Suprapubic skin (tissue), 4 donors: ENCODE data around the gene ATG5. TPM values are rescaled to one million over a fixed set of nuclear protein-coding genes. Genes with fewer than 3 reads are reported as not detected.
"Not testable (repeated sequence)": the region's sequence is repeated elsewhere in the genome, so short reads cannot be mapped to it uniquely, and the experiment has no call there.

Source experiments
- DNase-seq, 2 donors: peaks; one replicate each; pipeline ENCODE4 v3.0.0-alpha.2; 2019; ENCODE audit warnings: low spot score in 2 of 2
- H3K27ac ChIP-seq: fragments of 200-600 bp; sonication (generic); one replicate; pipeline ENCODE4 v1.5.1; 2019
- H3K27me3 ChIP-seq: fragments of 200-600 bp; sonication (generic); one replicate; pipeline ENCODE4 v1.5.1; 2019
- H3K36me3 ChIP-seq: fragments of 200-600 bp; sonication (generic); one replicate; pipeline ENCODE4 v1.5.1; 2019
- H3K4me1 ChIP-seq: fragments of 200-600 bp; sonication (generic); one replicate; pipeline ENCODE4 v1.5.1; 2019
- H3K4me3 ChIP-seq: fragments of 200-600 bp; sonication (generic); one replicate; pipeline ENCODE4 v1.5.1; 2019; ENCODE audit warnings: mild to moderate bottlenecking
- H3K9me3 ChIP-seq: fragments of 200-600 bp; sonication (generic); one replicate; pipeline ENCODE4 v1.5.1; 2019
- EP300 ChIP-seq: sonication (generic); formaldehyde crosslinking; IDR thresholded peaks from one replicate; pipeline ENCODE4 v1.6.1; 2017; ENCODE audit warnings: antibody characterized with exemption
- POLR2A ChIP-seq, 2 donors: fragments of 450-650 bp; IDR thresholded peaks; one replicate each; pipeline ENCODE4 v1.6.1; 2017; ENCODE audit warnings: antibody characterized with exemption in 2 of 2, mild to moderate bottlenecking in 2 of 2, moderate library complexity in 2 of 2
- POLR2AphosphoS5 ChIP-seq, 3 donors: sonication (generic); formaldehyde crosslinking; IDR thresholded peaks; one replicate each; pipeline ENCODE4 v1.6.1; 2017; ENCODE audit warnings: antibody characterized with exemption in 3 of 3
- WGBS: methylation state at CpG from one replicate; pipeline ENCODE4 v1.1.5; 2018; 5-methylcytosine and 5-hydroxymethylcytosine counted together
- total RNA-seq, 4 donors: library from RNA; depleted of rRNA; stranded (reverse); fragments of >200 nt; gene quantifications; one replicate each; pipeline ENCODE4 v1.1.0, GENCODE V29; 2016
- TF ChIP-seq, protein P1 (sequence below), 2 donors: fragments of 200-600 bp in 1 of 2; fragments of 450-650 bp in 1 of 2; sonication (generic) in 1 of 2; IDR thresholded peaks; one replicate each; pipeline ENCODE4 v1.5.1; 2016 to 2019; ENCODE audit warnings: antibody characterized with exemption in 2 of 2, mild to moderate bottlenecking in 1 of 2, moderate library complexity in 1 of 2

ATG5 gene
- total RNA-seq, 4 donors from 2014 or later = 18.1 to 25.7 (median 23.1) TPM

DNA sequence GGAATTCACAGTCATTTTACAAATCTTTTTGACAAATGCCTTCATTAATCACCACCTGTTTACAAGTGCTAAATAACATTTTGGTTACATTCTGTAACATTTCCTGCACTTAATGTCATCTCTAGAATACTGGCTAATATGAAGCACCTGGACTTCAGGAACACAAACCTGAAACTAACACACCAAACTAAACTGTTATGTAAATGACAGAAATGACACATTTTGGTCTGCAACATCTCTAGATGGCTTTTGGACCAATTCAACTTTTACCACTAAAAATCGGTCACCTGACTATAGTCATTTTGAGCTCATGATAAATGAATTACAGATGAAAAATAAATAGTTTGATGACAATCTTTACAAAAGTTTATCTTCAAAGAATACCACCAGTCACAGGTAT lies 80.6 kb downstream of the ATG5 start:
- no peak overlapping the region for H3K27ac ChIP-seq
- no peak overlapping the region for H3K4me3 ChIP-seq
- DNase-seq = no peak
- no peaks in the 10 kb centered on the region for H3K9me3 ChIP-seq
- H3K27me3 ChIP-seq = no peaks in the 10 kb centered on the region
- no peaks in the 10 kb centered on the region for H3K4me1 ChIP-seq
- peaks cover 12% of the 10 kb centered on the region for H3K36me3 ChIP-seq
- TF ChIP-seq EP300 (no peak), POLR2A (IDR thresholded peaks at IDR 0.05) (no peak), POLR2AphosphoS5 (IDR thresholded peaks at IDR 0.05) (no peak)
- TF ChIP-seq, protein P1, sequence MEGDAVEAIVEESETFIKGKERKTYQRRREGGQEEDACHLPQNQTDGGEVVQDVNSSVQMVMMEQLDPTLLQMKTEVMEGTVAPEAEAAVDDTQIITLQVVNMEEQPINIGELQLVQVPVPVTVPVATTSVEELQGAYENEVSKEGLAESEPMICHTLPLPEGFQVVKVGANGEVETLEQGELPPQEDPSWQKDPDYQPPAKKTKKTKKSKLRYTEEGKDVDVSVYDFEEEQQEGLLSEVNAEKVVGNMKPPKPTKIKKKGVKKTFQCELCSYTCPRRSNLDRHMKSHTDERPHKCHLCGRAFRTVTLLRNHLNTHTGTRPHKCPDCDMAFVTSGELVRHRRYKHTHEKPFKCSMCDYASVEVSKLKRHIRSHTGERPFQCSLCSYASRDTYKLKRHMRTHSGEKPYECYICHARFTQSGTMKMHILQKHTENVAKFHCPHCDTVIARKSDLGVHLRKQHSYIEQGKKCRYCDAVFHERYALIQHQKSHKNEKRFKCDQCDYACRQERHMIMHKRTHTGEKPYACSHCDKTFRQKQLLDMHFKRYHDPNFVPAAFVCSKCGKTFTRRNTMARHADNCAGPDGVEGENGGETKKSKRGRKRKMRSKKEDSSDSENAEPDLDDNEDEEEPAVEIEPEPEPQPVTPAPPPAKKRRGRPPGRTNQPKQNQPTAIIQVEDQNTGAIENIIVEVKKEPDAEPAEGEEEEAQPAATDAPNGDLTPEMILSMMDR (IDR thresholded peaks at IDR 0.05) = no peak
- WGBS = 90% methylated on average over 1 of the region's 1 CpG

DNA sequence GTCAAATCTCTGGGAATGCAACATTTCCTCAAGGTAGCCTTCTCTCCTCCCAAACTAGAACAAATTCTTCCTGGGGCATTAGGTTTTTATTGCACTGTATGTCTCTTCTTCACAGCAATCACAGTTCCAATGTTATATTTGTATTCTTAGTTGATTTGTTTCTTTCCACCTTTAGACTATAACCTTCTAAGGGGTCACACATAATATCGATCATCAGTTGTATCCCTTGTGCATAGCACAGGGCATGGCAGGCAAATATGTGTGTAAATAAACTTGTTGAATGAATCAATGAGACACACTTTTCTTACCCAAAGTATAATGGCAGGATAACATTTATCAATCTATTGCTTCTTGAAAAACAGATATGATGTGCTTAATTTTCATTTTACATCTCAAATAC lies 81.0 kb downstream of the ATG5 start:
- no peaks in the 10 kb centered on the region for H3K9me3 ChIP-seq
- TF ChIP-seq EP300 = no peak
- no peak for TF ChIP-seq POLR2A (IDR thresholded peaks at IDR 0.05)
- TF ChIP-seq, protein P1 (IDR thresholded peaks at IDR 0.05) = no peak
- TF ChIP-seq POLR2AphosphoS5 (IDR thresholded peaks at IDR 0.05) = no peak
- H3K36me3 ChIP-seq = peaks cover 12% of the 10 kb centered on the region
- no peak overlapping the region for H3K27ac ChIP-seq
- 100% methylated on average over 1 of the region's 1 CpG for WGBS
- no peak overlapping the region for H3K4me3 ChIP-seq
- DNase-seq = no peak
- H3K27me3 ChIP-seq = no peaks in the 10 kb centered on the region
- no peaks in the 10 kb centered on the region for H3K4me1 ChIP-seq

DNA sequence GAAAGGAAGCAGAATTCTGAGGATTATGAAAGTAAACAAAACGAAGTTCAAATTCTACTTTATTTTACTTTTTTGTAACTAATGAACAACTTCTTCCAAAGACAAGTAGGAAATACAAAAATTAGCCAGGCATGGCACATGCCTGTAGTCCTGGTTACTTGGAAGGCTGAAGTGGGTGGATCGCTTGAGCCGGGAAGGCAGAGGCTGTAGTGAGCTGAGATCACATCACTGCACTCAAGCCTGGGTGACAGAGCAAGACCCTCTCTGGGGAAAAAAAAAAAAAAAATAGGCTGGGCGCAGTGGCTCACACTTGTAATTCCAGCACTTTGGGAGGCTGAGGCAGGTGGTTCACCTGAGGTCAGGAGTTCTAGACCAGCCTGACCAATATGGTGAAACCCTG lies 82.3 kb downstream of the ATG5 start:
- Histone ChIP-seq H3K27me3 (no peaks in the 10 kb centered on the region), H3K4me1 (no peaks in the 10 kb centered on the region), H3K36me3 (peaks cover 8% of the 10 kb centered on the region), H3K4me3 (no peak overlapping the region), H3K9me3 (no peaks in the 10 kb centered on the region), H3K27ac (no peak overlapping the region)
- TF ChIP-seq EP300 (no peak), POLR2AphosphoS5 (IDR thresholded peaks at IDR 0.05) (no peak), POLR2A (IDR thresholded peaks at IDR 0.05) (no peak)
- TF ChIP-seq, protein P1 (IDR thresholded peaks at IDR 0.05) = no peak
- no peak for DNase-seq
- 78% methylated on average over 4 of the region's 4 CpGs for WGBS

DNA sequence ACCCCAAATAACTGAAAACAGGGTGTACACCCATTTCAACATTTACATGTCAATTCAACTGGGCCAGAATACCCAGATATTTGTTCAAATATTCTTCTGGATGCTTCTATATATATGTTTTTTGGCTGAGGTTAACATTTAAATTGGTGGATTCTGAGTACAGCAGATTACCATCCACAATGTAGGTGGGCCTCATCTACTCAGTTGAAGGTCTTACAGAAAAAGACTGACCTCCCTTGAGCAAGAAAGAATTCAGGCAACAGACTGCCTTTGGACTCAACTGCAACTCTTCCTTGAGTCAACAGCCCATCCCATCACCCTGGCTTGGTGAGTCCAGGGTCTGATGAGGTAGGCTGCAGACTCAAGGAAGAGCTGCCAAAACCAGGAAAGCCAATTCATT lies 84.1 kb downstream of the ATG5 start:
- H3K27me3 ChIP-seq = no peaks in the 10 kb centered on the region
- H3K9me3 ChIP-seq = no peaks in the 10 kb centered on the region
- DNase-seq = no peak
- no peak overlapping the region for H3K27ac ChIP-seq
- no peaks in the 10 kb centered on the region for H3K36me3 ChIP-seq
- TF ChIP-seq EP300 = no peak
- no peak for TF ChIP-seq POLR2A (IDR thresholded peaks at IDR 0.05)
- TF ChIP-seq, protein P1 (IDR thresholded peaks at IDR 0.05) = no peak
- TF ChIP-seq POLR2AphosphoS5 (IDR thresholded peaks at IDR 0.05) = no peak
- no peak overlapping the region for H3K4me3 ChIP-seq
- H3K4me1 ChIP-seq = no peaks in the 10 kb centered on the region

DNA sequence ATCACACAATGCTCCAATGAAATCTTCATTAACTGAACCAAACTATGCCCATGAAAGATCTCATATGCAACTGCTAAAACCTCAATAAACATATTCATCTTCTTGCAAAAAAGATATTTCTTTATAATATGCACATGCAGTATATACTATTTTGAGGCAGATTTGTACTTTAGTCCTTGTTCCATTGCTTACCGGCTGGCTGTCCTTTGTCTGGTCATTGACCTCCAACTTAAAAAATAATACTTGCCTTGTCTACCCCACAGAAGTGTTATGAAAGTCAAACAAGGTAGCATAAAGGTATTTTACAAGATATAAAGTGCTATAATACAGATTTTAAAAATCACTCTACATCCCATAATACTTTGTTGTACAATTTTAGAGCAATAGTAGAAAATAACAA lies 88.3 kb downstream of the ATG5 start:
- Histone ChIP-seq H3K27me3 (no peaks in the 10 kb centered on the region), H3K36me3 (no peaks in the 10 kb centered on the region), H3K27ac (no peak overlapping the region), H3K4me1 (no peaks in the 10 kb centered on the region), H3K9me3 (no peaks in the 10 kb centered on the region), H3K4me3 (no peak overlapping the region)
- TF ChIP-seq EP300 (no peak), POLR2A (IDR thresholded peaks at IDR 0.05) (no peak), POLR2AphosphoS5 (IDR thresholded peaks at IDR 0.05) (no peak)
- TF ChIP-seq, protein P1 (IDR thresholded peaks at IDR 0.05) = no peak
- 98% methylated on average over 1 of the region's 1 CpG for WGBS
- no peak for DNase-seq

DNA sequence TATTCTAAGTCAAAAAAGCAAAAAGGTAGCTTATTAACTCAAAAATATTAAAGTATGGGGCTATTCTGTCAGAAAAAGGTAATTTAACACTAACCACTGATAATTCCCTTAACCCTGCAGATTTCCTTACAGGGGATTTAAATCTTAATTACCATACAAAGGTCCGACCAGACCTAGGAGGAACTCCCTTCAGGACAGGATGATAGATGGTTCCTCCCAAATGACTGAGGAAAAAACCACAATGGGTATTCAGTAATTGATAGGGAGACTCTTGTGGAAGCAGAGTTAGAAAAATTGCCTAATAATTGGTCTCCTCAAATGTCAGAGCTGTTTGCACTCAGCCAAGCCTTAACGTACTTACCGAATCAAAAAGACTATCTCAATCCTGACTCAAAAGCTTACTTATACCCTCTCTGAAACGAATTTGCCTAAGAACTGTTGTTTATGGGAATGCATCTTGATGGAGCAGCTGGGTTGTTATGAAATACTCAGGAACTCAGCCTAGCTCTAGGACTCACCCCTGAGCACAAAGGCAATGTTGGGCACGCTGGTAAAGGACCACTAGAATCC lies 95.6 kb downstream of the ATG5 start:
- DNase-seq, H3K9me3 ChIP-seq, H3K27ac ChIP-seq, H3K27me3 ChIP-seq, H3K4me1 ChIP-seq, H3K36me3 ChIP-seq, H3K4me3 ChIP-seq: not testable (repeated sequence)
- 83% methylated on average over 5 of the region's 5 CpGs for whole genome bisulfite sequencing
